Endothelial cell (in vitro differentiated cells): ENCODE data around the gene FSTL3. TPM values are rescaled to one million over a fixed set of nuclear protein-coding genes. Genes with fewer than 3 reads are reported as not detected.

Experiments used
- DNase-seq: peaks from one replicate; pipeline ENCODE4 v3.0.0; 2021; ENCODE audit warnings: low spot score
- H3K27ac Mint-ChIP-seq: one replicate; pipeline ENCODE4 v1.8.0; 2021; ENCODE audit warnings: mixed read lengths, inconsistent platforms; ENCODE audit not compliant: unreplicated experiment
- H3K27me3 Mint-ChIP-seq: one replicate; pipeline ENCODE4 v1.8.0; 2021; ENCODE audit warnings: mild to moderate bottlenecking, moderate library complexity, mixed read lengths, inconsistent platforms; ENCODE audit not compliant: unreplicated experiment
- H3K36me3 Mint-ChIP-seq: one replicate; pipeline ENCODE4 v1.8.0; 2021; ENCODE audit warnings: mild to moderate bottlenecking, low read depth, mixed read lengths, inconsistent platforms; ENCODE audit not compliant: unreplicated experiment
- H3K4me1 Mint-ChIP-seq: one replicate; pipeline ENCODE4 v1.8.0; 2021; ENCODE audit warnings: mild to moderate bottlenecking, mixed read lengths, inconsistent platforms; ENCODE audit not compliant: unreplicated experiment
- H3K4me3 Mint-ChIP-seq: one replicate; pipeline ENCODE4 v1.8.0; 2021; ENCODE audit warnings: mild to moderate bottlenecking, mixed read lengths, inconsistent platforms; ENCODE audit not compliant: unreplicated experiment
- H3K9me3 Mint-ChIP-seq: one replicate; pipeline ENCODE4 v1.8.0; 2021; ENCODE audit warnings: mixed read lengths, inconsistent platforms; ENCODE audit not compliant: unreplicated experiment
- total RNA-seq: library from RNA; stranded (reverse); fragmentation: NEBNext Ultra II Directional; extraction: Animal tissue kit (Norgen Biotek cat#: 25700); gene quantifications from one replicate; pipeline ENCODE4 v1.2.1, GENCODE V29; 2021; ENCODE audit not compliant: unreplicated experiment
- TF ChIP-seq, protein P1 (sequence below): fragments of 200-600 bp; sonication (generic); IDR thresholded peaks from one replicate; pipeline ENCODE4 v1.5.0; 2021; ENCODE audit warnings: antibody characterized with exemption; ENCODE audit not compliant: unreplicated experiment

FSTL3 gene
- total RNA-seq, 1 donor from 2014 or later = 6.5 TPM

DNA sequence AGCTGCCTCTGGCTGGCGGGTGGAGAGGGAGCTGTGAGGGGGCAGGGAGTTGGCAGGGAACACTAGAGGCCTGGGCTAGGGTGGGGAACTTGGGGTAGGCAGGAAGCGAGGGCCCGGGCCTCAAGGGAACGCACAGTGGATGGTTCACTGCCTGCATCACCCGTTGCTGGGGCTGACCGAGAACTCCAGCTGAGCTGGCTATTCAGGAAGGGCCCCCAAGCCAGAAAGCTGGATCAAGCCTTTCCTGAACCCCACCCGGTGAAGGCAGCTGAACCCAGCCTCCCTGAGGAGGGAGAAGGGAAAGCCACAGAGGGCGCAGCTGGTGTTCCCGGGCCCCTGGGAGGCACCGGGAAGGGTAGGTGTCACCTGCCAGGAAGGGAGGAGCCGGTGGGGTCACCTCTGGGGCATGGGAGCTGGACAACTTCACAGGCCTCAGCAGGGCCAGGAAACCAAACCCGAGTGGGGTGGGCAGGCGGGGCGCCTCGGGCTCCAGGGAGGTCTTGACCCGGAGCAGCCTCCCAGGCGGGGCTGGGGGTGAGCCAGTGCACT lies 46.4 kb downstream of the FSTL3 start:
- peaks cover 4% of the 10 kb centered on the region for H3K36me3 Mint-ChIP-seq
- TF ChIP-seq, protein P1, sequence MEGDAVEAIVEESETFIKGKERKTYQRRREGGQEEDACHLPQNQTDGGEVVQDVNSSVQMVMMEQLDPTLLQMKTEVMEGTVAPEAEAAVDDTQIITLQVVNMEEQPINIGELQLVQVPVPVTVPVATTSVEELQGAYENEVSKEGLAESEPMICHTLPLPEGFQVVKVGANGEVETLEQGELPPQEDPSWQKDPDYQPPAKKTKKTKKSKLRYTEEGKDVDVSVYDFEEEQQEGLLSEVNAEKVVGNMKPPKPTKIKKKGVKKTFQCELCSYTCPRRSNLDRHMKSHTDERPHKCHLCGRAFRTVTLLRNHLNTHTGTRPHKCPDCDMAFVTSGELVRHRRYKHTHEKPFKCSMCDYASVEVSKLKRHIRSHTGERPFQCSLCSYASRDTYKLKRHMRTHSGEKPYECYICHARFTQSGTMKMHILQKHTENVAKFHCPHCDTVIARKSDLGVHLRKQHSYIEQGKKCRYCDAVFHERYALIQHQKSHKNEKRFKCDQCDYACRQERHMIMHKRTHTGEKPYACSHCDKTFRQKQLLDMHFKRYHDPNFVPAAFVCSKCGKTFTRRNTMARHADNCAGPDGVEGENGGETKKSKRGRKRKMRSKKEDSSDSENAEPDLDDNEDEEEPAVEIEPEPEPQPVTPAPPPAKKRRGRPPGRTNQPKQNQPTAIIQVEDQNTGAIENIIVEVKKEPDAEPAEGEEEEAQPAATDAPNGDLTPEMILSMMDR = no peak

DNA sequence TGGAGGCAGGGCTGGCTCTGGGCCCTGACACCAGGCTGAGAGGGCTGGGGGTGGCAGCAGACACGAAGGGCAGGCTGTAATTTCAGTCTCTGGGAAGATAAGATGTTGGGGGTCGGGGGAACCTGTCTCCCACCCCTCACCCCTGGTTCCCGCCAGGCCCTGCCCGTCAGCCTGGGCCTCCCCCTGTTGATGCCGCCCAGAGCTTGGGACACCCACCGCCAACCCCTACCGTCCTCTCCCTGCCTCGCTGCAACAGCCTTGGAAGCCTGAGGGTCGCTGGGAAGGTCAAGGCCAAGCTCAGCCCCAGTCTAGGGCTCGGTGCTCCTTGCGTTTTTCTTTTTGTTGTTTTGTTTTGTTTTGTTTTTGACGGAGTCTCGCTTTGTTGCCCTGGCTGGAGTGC lies 47.1 kb downstream of the FSTL3 start:
- no peak overlapping the region for H3K27ac Mint-ChIP-seq
- TF ChIP-seq, protein P1 = no peak
- no peak for DNase-seq
- peaks cover 4% of the 10 kb centered on the region for H3K36me3 Mint-ChIP-seq
- H3K27me3 Mint-ChIP-seq = peaks cover 3% of the 10 kb centered on the region
- H3K4me3 Mint-ChIP-seq = no peak overlapping the region
- peaks cover 4% of the 10 kb centered on the region for H3K4me1 Mint-ChIP-seq
- no peaks in the 10 kb centered on the region for H3K9me3 Mint-ChIP-seq

More for the DNA sequence above, 46.4 kb downstream of the FSTL3 start:
- Mint-ChIP-seq H3K9me3 (no peaks in the 10 kb centered on the region), H3K27me3 (peaks cover 6% of the 10 kb centered on the region), H3K4me1 (peaks cover 4% of the 10 kb centered on the region), H3K27ac (no peak overlapping the region), H3K4me3 (no peak overlapping the region)
- no peak for DNase-seq

DNA sequence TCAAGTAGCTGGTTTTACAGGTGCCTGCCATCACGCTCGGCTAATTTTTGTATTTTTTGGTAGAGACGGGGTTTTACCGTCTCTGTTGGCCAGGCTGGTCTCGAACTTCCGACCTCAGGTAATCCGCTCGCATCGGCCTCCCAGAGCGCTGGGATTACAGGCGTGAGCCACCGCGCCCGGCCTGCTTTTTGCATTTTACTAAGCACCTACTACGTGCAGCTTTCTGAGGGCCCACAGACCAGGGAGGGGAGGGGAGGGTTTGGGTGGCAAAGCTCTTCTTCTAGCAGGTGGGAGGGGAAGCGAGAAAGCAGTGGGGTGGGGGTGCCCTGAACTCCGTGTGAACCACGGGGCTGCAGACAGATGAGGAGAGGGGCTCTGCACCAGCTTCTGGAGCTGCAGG lies 47.5 kb downstream of the FSTL3 start:
- Mint-ChIP-seq H3K4me1 (peaks cover 4% of the 10 kb centered on the region), H3K4me3 (no peak overlapping the region), H3K27me3 (peaks cover 3% of the 10 kb centered on the region), H3K36me3 (peaks cover 4% of the 10 kb centered on the region), H3K27ac (no peak overlapping the region), H3K9me3 (no peaks in the 10 kb centered on the region)
- TF ChIP-seq, protein P1 = no peak
- no peak for DNase-seq

- Mint-ChIP-seq H3K36me3 (peaks cover 8% of the 10 kb centered on the region), H3K27ac (no peak overlapping the region), H3K4me1 (peaks cover 4% of the 10 kb centered on the region), H3K27me3 (peaks cover 3% of the 10 kb centered on the region), H3K9me3 (no peaks in the 10 kb centered on the region), H3K4me3 (no peak overlapping the region)
- TF ChIP-seq, protein P1 = no peak
- no peak for DNase-seq
Observed at GRCh38 chr19:725461-726089, 49.4 kb downstream of the FSTL3 start.
